GM18526 (cell line): ENCODE measurements around the gene B4GALT5.

Experiments used
- POLR2A ChIP-seq: IDR thresholded peaks from 3 replicates; pipeline ENCODE4 v1.6.1; 2011; ENCODE audit not compliant: insufficient read length; ENCODE audit errors: extremely low read depth

The B4GALT5 gene

GRCh38 chr20:49747707-49748524 is 34.2 kb upstream of the B4GALT5 start:
- no peak for TF ChIP-seq POLR2A

DNA sequence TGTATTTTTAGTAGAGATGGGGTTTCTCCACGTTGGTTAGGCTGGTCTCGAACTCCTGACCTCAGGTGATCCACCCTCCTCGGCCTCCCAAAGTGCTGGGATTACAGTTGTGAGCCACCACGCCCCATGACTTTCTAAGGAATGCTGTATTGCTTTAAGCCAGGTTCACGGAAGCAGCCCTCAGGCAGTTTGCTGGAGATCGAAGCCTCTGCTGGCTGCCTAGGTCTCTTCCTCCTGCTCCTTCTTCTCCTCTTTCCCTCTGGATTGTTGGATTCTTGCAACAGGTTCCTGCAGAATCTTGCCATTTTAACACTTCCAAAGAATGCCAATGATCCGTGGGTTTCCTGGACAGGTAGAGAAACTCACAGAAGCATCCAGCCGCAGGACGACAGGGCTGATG is 29.3 kb upstream of the B4GALT5 start:
- no peak for TF ChIP-seq POLR2A

- TF ChIP-seq POLR2A = no peak
Measured at GRCh38 chr20:49741977-49742376, 28.3 kb upstream of the B4GALT5 start.

GRCh38 chr20:49740807-49741206 is 27.1 kb upstream of the B4GALT5 start:
- no peak for TF ChIP-seq POLR2A

GRCh38 chr20:49739042-49739441 is 25.4 kb upstream of the B4GALT5 start:
- TF ChIP-seq POLR2A = no peak

DNA sequence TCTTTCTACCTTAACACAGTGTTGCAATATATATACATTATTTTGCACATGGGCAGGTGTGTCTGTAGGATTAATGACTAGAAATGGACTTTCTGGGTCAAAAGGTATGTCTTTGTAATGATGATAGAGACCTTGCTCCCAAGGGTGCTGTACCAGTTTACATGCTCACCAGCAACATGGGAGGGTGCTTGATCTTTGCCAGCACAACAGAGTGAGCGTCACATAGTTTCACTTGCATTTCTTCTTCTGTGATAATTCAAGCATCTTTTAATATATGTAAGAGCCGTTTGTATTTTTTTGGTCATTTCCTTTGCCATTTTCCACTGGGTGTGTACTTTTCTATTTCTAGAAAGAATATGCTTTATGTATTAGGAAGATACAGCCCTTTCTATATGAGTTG is 23.6 kb upstream of the B4GALT5 start:
- TF ChIP-seq POLR2A = no peak

- TF ChIP-seq POLR2A = no peak
Measured at GRCh38 chr20:49729780-49730179, 16.1 kb upstream of the B4GALT5 start.

DNA sequence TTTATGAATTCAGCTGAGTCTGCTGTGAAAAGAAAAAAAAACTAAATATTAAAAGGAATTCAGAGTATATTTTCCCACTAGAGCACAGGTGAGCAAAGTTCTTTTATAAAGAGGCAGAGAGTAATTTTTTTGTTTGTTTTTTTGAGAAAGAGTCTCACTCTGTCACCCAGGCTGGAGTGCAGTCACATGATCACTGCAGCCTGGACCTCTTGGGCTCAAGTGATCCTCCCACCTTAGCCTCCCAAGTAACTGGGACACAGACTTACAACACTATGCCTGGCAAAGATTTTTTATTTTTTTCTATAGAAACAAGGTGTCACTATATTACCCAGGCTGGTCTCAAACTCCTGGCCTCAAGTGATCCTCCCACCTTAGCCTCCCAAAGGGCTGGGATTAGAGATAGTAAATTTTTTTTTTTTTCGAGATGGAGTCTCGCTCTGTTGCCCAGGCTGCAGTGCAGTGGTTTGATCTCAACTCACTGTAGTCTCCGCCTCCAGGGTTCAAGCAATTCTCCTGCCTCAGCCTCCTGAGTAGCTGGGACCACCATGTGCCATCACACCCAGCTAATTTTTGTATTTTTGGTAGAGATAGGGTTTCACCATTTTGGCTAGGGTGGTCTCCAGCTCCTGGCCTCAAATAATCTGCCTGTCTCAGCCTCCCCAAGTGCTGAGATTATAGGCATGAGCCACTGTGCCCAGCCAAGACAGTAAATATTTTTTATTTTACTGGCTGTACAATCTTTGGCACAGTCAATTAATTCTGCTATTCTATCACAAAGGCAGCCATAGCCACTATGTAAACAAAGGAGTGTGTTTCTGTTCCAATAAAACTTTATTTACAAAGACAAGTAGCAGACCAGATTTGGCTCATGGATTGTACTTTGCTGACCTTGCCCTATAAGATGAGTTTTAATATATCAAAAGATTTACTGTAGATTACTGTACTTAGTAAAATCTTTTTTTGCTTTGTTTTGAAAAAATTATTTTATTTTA is 14.5 kb upstream of the B4GALT5 start:
- TF ChIP-seq POLR2A = no peak

DNA sequence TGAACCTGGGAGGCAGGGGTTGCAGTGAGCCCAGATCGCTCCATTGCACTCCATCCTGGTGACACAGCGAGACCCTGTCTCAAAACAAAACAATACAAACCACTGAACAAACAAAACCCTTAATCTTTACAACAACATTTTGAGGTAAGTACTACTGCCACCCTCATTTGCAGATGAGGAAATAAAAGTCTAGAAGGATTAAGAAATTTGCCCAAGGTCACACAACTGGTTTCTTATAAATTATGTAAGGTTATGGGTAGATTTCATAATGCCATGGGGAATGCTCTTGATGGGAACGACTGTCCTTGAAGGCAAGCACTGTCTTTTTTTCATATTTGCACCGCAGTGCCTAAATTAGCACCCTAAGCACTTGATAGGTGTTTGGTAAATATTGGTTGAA is 13.8 kb upstream of the B4GALT5 start:
- no peak for TF ChIP-seq POLR2A

- no peak for TF ChIP-seq POLR2A
Measured at GRCh38 chr20:49725694-49726093, 12.0 kb upstream of the B4GALT5 start.

DNA sequence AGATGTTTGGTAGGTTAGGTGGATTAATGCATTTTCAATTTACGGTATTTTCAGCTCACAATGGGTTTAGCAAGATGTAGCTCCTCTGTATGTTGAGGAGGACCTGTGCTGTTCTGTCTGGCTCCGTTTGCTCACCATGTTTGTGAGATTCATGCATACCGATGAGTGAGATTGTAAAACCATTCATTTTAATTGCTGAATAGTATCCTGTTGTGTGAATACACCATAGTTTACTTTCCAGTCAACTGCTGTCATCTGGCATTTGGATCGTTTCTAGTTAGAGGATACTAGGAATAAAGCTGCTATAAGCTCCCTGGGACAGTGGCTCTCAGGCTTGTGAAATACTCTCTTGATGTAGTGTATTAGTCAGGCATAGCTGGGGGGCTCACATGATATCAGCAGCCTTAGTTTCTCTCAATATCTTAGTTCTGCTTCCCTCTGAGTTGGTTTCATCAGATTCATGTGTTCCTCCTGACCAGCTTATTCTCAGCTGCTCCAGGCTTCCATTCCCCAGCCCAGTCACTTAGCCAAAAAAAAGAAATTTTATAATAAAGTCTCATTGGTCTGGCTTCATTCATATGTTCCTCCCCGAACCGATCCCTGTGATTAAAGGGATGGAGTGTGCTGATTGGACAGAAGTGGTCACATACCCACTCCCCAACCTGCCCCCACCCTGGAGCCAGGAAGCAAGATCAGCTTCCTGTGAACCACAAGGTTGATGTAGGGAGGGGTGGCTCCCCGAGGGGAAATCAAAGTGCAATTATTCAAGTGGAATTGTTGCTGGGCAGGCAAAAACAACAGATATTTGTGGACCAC is 10.9 kb upstream of the B4GALT5 start:
- TF ChIP-seq POLR2A = no peak

DNA sequence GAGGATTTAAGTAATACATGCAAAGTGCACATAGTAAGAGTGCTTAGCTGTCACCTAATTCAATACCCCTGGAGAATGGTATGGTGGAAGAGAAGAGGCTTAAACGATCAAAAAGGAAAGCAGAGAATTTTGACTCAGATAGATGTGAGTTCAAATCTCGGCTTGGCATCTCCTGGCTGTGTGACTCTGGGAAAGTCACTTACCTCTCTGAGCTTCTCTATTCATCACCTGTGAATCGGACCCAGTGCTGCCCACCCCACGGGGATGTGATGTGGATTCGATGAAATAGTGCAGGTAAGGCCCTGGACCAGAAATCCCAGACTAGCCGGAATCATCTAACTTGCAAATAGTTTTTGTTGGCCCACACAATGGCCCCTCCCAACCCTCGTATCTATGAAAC is 1.8 kb upstream of the B4GALT5 start:
- no peak for TF ChIP-seq POLR2A

DNA sequence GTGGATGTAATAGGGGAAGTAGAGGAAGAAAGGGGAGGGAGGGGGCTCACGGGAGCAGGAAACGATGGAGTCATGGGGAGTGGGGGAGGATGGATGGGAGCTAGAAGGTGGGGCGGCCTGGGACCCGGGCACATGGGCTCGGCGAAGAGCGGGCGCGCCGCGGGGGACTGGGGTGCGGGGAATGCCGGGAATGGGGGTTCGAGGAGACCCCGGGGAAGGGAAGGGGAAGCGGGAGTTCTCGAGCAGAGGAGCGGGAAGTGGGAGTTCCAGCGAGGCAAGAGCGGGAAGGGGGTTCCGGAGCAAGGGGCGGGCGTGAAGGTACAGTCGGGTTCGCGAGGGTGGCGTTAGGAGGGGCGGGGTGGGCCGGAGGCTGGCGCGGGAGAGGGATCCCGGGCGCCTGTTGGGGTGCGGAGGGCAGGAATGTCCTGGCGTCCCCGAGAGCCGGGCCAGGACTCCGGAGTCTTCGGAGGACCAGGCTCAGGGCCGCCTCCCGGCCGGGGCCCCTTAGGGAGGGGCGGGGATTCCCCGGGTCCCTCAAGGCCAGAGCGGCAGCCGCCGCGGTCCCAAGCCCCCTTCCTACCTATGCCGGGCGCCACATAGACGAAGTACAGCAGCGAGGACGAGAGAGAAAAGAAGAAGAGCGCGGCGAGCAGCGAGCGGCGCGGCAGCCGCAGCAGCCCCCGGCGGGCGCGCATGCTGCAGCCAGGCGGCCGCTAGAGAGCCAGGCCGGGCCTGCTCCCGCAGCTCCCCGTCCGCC is 504 bp downstream of the B4GALT5 start:
- no peak for TF ChIP-seq POLR2A

DNA sequence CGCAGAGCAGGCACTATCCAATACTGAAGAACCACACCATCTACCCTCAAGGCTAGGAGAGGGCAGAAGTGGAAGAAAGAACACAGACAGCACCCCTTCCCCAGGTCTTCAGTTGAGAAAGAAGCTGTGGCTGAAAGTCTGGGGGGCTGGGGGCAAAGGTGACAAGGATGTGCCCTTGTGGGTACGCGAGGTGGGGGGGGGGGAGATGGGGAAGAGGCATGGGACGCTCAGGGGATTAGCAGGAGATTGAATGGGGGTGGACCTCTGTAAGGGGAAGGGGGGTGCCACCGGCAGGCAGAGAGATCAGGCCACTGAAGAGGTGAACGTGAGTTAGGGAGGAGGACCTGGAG is 1.1 kb downstream of the B4GALT5 start:
- TF ChIP-seq POLR2A = no peak

DNA sequence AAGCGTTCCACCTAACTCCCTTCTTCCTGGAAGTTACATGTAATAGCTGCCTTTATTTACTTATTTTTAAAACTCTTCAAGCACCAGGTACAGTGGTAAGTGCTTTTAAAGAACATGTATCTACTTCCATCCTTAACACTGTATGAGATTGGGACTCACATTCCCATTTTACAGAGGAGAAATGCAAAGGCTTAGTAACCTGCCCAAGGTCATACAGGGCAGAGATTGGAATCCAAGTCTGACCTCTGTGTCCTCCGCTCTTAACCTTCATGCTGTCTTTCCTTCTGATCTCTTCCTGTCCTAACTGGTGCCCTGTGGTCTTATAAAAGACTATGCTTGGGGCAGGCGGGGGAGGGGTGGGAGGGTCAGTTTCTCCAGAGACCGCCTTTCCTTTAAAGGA is 1.6 kb downstream of the B4GALT5 start:
- no peak for TF ChIP-seq POLR2A
